ENCODE results near the gene ABHD14A.

GRCh38 chr3:52002748-52003147 is 27.9 kb downstream of the ABHD14A start:
- TF ChIP-seq EP300 (IDR thresholded peaks at IDR 0.05; ENCODE audit: borderline replicate concordance): no peak
- TF ChIP-seq NFIC (IDR thresholded peaks at IDR 0.05): no peak
- TF ChIP-seq USF1 (IDR thresholded peaks at IDR 0.05): no peak
- TF ChIP-seq YY1 (IDR thresholded peaks at IDR 0.05; ENCODE audit: low read depth): no peak
- no peak for TF ChIP-seq RAD21 (IDR thresholded peaks at IDR 0.05; ENCODE audit: low read depth)
- no peak for TF ChIP-seq REST (IDR thresholded peaks at IDR 0.05; ENCODE audit: low read depth)
- TF ChIP-seq CREB1 (IDR thresholded peaks at IDR 0.05; ENCODE audit: low read depth): no peak
- TF ChIP-seq FOXM1 (IDR thresholded peaks at IDR 0.05; ENCODE audit: borderline replicate concordance, low read depth): no peak
- no peak for TF ChIP-seq MAX (IDR thresholded peaks at IDR 0.05)
- TF ChIP-seq EGR1 (IDR thresholded peaks at IDR 0.05): no peak
- TF ChIP-seq CEBPB (IDR thresholded peaks at IDR 0.05): no peak
